GM18526 (cell line): ENCODE measurements around the gene ABCA8.

ENCODE experiments used
- POLR2A ChIP-seq: IDR thresholded peaks from 3 replicates; pipeline ENCODE4 v1.6.1; 2011; ENCODE audit not compliant: insufficient read length; ENCODE audit errors: extremely low read depth

ABCA8 gene

DNA sequence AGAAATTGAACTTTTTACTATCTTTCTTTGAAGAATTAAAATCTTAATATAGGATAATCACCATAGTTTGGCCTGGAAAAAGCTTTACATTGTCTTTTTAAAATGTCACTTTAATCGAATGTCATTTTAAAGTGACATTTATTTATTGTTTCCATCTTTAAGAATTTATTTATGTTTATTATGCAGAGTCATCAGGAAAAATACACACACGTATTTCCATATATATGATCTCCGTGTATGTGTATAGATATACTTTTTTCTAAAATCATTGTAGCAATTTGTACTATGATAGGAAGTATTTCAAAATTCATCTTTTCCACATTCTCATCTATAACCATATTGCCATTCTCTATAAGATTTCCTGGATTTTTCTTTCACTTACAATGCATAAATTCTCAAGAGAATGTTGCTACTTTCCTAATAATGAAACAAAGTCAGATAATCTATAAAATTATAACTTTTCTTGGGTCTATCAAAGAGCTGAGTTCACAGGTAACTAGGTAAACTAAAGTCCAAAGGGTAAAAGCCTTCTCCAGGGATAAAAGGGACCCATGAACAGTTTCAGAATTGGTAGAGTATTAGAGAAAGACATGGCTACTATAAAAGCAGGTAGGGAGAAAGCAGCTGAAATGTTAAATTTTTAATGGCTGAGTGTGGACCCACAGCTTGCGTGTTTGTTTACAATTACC, 11.9 kb downstream of the ABCA8 start:
- no peak for TF ChIP-seq POLR2A

GRCh38 chr17:68942389-68942788, 12.8 kb downstream of the ABCA8 start:
- no peak for TF ChIP-seq POLR2A

DNA sequence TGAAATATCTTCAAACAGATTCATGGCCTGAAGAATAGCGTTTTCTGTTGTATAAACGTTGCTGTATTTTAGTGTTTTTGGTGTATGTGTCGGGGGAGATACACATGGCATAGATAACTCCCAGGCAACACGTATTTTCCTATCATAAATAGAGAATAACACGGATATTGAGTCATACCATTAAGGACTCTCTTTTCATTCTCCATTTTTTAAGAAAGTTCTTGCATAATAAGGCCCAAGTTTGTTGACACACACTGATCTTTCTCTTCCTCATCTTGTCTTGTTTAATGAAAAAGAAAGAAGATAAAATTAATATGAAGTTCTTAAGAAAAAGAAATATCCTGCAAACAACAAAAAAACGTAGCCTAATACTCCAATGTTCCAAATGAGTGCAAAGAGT, 13.4 kb downstream of the ABCA8 start:
- no peak for TF ChIP-seq POLR2A

DNA sequence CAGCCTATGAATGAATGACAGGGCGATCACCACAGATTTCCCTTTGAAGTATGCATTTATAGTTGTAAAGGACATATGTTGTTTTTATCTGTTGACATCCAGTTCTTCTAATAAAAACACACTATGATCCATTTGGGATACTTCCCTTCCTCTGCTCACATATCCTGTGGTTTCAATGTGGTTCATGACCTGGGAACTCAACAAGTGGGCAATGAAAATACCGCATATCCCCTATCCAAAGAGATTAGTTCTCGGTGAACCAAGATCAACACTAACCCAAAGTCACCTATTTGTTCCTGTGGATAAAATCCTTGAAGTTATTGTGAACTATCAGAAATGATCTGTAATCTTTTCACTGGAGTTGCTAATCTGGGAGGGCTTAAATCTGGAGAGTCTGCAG, 16.0 kb downstream of the ABCA8 start:
- no peak for TF ChIP-seq POLR2A

DNA sequence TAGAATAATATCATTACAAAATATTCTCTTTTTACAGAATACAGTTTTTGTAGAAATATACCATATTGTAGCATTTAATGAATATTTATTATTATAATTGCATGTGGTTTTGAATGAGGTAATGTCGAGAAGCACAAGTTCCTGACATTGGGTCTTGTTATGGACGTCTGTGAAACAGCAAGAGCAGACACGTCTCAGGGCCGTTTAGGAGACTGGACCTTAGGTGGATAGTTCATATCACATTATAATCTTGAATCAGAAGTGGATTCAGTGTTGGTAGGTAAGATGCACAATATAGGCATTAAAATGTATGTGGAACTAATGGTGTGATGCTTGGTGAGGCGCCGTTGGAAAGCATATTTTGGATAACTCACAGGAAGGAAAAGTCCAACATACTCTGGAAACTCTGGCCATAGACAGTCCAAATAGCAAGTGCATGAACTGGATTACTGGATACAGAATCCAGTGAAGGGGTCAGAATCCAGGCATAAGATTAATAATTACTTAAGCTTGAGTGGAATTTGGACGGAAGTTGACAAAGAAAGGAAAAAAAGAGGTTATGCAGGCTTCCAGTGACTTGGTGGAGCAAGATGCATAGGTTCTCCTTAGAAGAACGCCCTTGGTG, 17.2 kb downstream of the ABCA8 start:
- TF ChIP-seq POLR2A = no peak

DNA sequence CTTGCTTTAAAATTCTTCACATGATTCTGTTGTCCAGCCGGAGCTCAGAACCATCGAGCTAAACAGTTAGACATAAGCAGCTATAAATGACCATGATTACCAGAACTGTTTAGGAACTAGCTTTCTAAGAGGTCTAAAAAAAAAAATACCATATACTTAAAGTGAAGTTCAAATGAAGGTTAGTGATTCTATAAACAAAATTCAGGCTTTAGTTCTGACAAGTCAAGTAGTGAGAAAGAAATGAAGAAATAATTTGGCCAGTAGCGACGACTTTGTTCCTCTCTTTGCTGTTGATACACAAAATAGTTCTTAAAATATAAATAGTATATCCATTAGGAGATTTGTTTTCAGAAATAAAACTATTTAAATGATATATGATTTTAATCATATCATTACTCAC, 27.7 kb downstream of the ABCA8 start:
- no peak for TF ChIP-seq POLR2A

DNA sequence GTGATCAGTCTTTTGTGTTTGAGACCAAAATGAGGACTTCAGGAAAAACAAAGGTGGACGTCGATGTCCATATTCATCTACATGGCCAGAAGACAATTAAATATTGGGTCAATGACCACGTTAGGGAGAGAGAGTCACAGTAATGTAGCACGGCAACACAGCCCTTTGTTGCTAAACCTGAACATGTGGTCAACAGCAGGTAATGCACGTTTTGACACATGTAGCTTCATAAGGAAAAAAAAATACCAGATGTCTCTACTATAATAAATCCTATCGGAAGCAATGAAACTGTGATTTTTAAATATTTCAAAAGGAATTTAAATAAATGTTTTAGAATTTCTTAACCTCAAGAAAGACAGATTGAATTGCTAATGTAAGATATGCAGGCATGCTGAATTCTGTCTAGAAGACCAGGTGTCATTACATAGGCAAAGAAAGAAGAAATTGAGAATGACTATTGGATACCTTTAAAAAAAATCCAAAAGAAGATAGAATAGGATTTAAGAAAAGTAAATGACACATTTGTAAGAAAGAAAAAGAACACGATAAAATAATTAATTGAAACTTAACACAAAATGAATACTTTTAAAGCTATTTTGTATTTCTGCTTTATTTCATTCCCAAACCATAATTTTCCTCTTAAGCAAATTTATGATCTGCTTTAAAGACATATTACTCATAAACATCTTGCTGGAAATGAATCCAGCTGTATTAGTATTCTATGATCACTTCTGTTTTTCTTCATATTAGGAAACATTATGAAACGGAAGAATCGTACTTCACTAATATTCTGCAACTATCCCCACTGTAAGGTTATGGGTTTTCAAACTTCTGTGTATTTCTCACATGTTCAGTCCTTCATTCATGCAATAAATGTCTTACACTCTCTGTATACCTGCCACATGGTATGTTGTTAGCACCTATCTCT, 30.1 kb downstream of the ABCA8 start:
- TF ChIP-seq POLR2A = no peak

DNA sequence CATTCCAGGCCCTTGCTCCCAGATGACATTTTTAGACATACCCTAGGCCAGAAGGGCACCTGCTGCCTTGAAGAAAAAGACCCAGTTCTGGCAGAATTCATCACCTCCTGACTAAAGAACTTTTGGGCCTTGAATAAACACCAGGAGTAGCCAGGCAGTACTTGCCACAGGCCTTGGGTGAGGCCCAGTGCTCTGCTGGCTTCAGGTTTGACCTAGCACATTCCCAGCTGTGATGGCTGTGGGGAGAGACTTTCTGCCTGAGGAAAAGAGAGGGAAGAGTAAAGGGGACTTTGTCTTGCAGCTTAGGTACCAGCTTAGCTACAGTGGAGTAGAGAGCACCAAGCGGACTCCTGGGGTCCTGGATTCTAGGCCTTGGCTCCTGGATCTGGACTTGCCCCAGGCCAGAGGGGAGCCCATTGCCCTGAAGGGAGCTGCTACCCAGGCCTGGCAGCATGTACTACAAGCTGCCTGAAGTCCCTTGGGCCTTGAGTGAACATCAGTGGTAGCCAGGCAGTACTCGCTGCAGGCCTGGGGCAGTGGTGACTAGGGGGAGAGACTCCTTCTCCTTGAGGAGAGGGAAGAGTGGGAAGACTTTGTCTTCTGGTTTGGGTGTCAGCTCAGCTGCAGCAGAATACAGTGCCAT, 44.3 kb downstream of the ABCA8 start:
- no peak for TF ChIP-seq POLR2A

DNA sequence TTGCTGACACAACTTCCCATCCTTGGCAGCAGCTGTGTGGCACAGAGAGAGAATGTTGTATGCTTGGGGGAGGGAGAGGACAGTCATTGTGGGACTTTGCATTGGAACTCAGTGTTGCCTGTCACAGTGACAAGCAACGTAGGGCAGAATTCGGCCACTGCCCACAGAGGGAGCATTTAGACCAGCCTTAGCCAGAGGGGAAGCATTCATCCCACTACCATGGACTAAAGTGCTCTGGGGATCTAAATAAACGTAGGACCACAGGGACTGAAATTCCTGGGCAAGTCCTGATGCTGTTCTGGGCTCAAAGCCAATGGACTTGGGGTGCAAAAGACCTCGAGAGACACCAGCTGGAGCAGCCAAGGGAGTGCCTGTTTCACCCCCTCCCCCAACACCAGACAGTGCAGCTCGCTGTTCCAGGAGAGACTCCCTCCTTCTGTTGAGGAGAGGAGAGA, 44.9 kb downstream of the ABCA8 start:
- TF ChIP-seq POLR2A = no peak

GRCh38 chr17:68909066-68909465, 46.1 kb downstream of the ABCA8 start:
- TF ChIP-seq POLR2A = no peak

DNA sequence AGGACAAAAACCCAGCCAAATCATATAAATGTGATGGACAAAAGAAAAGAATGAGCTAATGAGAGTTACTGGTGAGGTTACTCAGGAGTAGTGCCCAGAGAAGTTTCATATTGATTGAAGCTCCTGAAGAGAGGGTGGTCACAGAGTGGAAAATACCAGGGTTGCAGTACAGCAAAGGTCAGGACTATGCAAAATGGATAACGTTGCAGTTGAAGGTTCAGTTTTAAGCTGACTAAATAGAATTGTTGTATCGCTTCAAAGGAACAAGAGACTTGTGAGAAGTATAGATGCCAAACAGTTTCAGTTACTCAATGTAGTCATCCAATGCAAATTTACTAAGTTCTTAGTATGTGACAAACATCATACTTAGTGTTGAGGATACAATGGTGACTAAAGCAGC, 47.1 kb downstream of the ABCA8 start:
- no peak for TF ChIP-seq POLR2A

GRCh38 chr17:68906638-68907037, 48.6 kb downstream of the ABCA8 start:
- TF ChIP-seq POLR2A = no peak

GRCh38 chr17:68903286-68903685, 51.9 kb downstream of the ABCA8 start:
- TF ChIP-seq POLR2A = no peak

DNA sequence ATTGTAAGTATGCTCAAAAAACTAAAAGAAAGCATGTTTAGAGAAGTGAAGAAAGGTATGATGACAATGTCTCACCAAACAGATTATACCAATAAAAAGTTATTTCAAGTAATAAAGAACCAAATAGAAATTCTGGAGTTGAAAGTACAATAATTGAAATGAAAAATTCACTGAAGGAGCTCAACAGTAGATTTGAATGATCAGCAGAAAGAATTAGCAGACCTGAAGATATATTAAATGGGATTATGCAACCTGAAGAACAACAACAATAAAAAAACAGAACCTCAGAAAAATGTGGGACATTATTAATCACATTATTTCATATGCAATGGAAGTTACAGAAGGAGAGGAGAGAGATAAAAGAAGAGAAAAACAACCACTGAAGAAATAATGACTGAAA, 57.6 kb downstream of the ABCA8 start:
- no peak for TF ChIP-seq POLR2A

GRCh38 chr17:68892658-68893057, 62.5 kb downstream of the ABCA8 start:
- TF ChIP-seq POLR2A = no peak
